ENCODE measurements around the gene CERS4.
"Not testable (repeated sequence)": the region's sequence is repeated elsewhere in the genome, so short reads cannot be mapped to it uniquely, and the experiment has no call there.

CERS4 gene

DNA sequence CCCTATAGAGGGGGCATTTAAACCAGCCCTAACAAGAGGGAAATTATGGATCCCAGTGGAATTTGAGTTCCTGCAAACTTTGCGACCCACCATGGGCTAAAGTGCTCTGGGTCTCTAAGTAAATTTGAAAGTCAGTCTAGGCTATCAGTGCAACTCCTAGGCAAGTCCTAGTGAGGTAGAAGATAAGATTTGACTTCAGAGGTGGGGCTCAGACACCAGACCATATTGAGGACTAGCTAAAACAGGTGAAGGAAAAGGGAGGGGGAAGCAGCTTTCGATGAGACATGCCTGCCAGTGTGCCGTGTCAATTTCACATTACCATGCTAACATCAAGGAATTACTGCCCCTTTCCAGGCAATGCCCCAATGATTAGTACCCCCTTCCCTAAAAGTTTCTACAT lies 60.6 kb downstream of the CERS4 start:
- DNase-seq, result no peak

DNA sequence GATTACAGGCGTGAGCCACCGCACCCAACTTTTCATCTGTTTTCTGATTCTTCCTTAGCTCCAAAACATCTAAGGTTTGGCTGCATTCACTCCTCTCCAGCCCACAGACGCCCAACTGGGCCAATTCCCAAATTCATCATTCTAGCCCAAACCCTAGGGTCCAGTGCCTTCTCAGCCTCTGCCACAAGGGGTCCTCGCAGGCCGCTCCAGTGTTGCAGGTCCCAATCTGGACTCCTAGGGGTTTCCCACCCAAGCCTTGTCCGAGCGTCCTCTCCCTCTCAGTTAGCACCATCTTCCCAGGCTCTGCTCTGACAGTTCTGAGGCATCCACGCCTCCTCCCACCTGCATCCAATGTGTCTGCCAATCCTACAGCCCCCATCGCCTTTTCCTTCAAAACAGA lies 67.3 kb downstream of the CERS4 start:
- DNase-seq, result not testable (repeated sequence)

DNA sequence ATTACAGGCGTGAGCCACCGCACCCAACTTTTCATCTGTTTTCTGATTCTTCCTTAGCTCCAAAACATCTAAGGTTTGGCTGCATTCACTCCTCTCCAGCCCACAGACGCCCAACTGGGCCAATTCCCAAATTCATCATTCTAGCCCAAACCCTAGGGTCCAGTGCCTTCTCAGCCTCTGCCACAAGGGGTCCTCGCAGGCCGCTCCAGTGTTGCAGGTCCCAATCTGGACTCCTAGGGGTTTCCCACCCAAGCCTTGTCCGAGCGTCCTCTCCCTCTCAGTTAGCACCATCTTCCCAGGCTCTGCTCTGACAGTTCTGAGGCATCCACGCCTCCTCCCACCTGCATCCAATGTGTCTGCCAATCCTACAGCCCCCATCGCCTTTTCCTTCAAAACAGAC lies 82.2 kb downstream of the CERS4 start:
- not testable (repeated sequence) for DNase-seq

DNA sequence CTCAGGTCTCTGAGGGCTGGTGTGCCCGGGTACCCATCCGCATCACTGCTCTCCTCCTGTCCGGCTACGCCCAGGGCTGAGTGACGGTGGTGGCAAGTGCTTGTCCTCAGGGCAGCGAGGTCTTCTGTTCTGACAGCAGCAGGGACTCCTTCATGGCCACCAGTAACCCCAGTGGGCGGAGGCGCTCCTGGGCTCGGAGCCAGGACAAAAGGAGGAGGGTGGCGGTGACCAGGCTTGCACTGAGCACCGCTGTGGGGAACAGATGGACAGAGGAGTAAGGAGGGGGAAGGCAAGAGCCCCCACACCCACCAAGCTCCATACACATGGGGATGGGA lies 93.2 kb downstream of the CERS4 start:
- DNase-seq, result no peak

DNA sequence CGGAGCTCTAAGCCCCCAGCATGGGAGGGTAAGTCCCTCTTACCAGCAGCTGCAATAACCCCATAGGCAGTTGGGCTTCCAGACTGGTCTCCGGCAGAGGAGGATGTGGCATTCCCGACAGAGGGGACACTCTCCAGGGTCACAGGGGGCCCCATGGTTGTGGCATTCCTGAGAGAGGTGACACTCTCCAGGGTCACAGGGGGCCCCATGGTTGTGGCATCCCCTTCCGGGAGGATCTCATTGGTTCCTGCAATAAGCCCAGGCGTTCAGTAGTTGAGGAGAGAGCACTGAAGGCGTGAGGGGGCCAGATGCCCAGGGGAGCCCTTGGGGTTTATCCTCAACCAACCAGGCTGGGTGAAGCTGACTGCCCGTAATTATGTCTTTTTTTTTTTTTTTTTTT lies 93.6 kb downstream of the CERS4 start:
- DNase-seq, result no peak

DNA sequence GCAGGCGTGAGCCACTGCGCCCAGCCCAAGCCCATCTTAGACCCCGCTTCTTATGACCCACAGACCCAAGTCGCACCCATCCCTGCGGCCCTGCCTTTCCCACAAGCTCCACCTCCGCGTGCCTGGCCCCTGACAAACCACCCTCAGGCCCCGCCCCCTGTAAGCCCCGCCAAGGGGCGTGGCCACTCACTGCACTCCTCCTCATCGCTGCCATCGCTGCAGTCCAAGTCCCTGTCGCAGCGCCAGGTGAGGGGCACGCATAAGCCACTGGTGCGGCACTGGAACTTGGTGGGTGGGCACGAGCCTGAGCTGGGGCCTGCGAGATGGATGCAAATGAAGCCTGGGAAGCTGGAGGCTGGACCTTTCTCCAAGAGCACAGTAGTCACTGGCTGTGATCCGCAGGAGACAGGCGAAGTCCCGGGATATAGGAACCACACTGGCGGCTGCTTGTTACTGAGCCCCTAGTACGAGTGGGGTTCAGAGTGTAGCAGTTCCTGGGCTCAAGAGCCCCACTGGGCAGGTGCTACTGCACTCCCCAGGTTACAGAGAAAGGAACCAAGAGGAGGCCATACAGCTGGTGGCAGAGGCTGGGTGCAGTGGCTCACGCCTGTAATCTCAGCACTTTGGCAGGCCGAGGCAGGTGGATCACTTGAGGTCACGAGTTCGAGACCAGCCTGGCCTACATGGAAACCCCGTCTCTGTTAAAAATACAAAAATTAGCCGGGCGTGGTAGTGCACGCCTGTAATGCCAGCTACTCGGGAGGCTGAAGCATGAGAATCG lies 95.9 kb downstream of the CERS4 start:
- DNase-seq, result no peak

DNA sequence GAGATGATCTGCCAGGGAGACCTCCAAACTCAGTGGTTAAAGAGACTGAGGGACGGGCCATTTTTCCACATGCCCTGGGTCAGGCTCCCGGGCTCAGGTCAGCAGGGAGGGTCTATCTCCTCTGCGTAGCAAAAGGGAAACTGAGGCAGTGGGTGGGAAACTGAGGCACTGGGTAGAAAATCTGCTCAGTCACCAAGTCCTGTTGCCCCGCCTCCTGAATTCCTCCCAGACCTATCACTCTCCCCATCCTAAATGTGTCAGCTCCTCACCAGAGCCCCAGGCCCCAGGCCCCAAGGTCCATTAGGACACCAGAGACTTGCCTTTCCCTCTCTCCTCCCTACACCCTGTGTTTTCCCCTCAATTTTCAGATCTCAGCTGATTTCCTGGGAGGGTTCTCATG lies 96.6 kb downstream of the CERS4 start:
- DNase-seq, result no peak

DNA sequence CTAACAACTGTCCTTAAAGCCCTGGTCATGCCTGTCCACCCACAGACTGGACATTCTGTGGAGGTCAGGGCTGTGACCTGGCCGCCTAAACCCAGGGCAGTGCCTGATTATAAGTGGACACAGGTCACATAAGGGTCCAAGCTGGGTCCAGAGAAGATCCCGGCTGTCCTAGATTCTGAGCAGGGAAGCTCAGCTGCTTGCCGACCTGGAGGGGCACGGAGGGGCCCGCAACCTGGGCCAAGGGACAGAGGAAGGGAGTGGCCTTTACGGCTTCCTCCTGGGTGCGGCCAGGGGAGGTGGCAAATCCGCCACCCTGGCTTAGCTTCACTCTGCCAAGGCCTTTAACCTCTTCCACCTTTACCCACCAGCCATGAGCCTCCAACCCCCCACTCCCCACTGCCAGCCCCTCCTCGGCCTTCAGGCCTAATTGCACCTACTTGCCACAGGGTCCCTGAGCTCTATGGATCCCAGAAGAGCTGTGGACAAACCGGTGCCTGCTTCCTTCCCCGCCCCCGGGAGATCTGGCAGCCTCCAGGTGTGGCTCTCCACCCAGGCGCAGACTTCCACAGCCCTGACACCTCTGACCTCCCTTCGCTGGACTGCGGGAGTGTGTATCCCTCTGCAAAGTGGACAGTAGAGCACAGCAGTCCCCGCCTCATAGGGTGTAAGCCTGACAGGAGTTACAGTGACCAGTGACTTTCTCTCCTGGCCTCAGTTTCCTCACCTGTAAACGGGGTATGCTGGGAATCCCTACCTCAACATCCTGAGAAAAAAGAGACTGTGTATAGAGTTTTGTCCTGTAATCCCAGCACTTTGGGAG lies 97.3 kb downstream of the CERS4 start:
- no peak for DNase-seq

DNA sequence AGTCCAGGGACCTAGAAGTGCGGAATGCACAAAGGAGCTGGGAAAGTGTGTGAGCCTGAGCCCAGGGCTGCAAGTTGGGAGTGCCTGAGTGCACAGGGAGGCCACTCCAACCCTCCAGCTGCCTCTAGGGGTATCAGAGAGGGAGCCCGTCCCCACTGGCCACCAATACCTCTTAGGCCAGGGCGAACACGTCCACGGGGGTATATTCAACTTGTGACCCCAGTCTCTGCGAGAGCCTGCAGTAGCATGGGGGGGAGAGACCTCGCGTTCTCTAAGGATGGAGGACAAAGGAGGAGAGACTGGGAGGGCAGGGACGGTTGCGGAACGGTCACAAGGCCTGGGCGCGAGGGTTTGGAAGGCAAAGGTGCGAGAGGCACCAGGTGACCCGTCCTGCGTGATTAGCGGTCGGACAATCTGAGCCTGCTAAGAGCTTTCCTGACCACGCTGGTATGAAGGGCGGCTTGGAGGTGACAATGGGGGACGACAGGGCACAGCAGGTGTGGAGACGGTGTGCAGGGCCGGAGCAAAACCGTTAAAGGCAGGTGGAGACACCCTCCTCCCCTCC lies 98.3 kb downstream of the CERS4 start:
- DNase-seq, result no peak

DNA sequence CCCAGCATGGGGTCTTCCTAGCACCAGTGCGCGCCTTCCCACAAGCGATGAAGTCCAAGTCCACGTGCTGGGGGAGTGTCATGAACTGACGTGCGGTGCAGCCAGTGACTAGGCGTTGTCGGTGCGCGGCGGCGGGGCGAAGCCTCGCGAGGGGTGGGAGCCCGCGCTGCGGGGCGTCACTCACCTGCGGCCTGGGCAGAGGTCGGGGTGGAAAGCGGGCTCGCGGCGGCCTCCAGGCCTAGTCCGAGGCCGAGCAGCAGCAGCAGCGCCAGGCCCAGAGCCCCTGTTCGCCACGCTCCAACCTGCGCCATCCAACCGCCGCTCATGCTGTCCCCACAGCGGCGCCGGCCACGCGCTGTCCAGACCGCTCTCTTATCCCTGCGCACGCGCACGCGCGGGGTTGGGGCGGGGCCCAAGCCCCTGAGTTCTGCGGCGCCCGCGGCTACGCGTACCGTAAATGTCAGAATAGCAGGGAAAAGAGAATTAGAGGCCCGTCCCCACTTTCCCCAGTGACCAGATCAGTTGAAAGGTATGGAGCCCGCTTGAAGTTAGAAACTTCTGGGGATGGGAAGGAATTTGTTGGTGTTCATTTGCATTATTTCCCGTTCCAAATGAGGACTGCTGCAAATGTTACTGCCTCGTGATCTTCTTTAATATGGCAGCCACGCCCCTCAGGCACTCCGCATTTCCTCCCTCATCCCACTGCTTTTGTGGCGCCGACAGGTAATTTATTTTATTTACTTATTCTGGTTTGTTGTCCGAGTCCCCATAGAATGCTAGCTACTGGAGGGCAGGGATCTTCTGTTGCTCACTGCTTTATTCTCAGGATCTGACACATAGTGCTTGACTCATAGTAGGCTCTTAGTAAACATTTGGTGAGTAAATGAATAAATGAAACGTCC lies 99.0 kb downstream of the CERS4 start, which contains the start of gene CD320:
Gene CD320, minus strand, starts transcription at position 394 of the 902 bp plus-strand sequence. Its CDS starts 68 bp downstream, at position 326.
- peak; percentile 84 to 87 for DNase-seq

DNA sequence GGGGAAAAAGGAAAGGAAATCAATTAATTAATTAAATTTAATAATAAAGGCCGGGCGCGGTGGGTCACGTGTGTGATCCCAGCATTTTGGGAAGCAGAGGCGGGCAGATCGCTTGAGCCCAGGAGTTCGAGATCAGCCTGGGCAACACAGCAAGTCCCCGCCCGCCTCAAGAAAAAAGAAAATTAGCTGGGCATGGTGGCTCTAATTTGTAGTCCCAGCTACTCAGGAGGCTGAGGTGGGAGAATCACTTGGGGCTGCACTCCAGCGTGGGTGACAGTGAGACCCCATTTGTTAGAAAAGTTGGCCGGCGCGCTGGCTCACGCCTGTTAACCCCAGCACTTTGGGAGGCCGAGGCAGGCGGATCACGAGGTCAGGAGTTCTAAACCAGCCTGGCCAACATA lies 99.7 kb downstream of the CERS4 start:
- no peak for DNase-seq

DNA sequence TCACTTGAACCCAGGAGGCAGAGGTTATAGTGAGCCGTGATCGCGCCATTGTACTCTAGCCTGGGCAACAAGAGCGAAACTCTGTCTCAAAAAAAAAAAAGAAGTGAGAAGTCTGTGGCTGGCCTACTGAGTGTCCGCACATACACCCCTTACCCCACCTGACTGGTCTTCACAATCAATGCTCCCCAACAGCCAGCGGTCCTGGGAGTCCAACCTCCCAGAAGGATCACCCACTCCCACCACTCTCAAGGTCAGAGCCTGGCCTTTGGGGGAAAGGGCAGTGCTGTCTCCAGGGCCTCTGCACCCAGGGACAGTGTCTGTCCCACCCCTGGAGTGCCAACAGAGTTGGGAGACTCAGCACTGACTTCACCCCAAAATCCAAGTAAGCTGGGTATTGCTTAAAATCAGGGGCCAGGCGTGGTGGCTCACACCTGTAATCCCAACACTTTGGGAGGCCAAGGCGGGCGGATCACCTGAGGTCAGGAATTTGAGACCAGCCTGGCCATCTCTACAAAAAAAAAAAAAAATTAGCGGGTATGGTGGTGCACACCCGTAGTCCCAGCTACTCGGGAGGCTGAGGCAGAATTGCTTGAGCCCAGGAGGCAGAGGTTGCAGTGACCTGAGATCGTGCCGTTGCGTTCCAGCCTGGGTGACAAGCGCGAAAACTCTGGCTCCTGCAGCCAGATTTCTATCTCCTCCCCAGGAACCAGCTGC lies 101.3 kb downstream of the CERS4 start:
- DNase-seq, result no peak

DNA sequence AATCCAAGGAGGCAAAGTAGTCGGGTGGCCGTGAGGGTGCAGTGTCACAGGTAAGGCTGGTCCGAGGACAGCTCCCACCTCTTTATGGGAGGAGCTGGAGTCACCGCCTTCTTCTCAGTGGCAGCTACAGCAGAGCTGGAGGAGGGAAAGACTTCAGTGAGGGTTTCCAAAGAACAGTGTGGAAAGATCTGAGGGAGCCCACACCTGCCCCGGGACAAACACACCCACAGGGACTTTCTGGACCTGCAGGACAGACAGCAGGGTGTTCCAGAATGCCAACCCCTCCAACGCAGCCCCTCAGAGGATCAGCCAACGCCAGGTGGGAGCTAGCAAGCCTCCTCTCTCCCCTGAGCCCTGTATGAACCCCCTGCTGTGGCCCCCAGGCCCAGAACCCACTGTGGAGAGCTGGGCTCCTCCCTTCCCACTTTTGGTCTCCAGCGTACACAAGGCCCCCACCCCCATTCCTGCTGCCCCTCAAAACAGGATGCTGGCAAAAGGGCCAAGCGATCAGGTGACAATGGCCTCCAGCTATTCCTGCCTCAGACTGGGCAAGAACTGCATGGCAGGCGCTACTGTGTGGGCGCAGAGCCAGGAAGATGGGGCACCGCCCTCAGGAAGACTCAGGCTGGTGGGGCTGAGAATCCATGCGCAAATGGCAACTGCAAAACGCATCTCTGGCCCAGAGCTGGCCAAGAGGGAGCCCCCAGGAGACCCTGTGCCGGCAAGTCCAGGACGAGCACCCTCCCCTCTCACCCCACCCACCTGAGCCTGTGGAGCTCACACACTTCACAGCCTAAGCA lies 102.5 kb downstream of the CERS4 start:
- no peak for DNase-seq

Measured in stimulated activated CD4-positive, alpha-beta T cell treated with anti-CD3 and anti-CD28 coated beads, Interleukin-4, amount 100 ng/mL, for 4 hours (primary cell).